OCI-LY7 (cell line): ENCODE measurements around the gene HIF1A. TPM values are rescaled to one million over a fixed set of nuclear protein-coding genes. Genes with fewer than 3 reads are reported as not detected.

Experiments
- BruUV-seq: library from RNA; stranded (reverse); fragments of 400-500 nt; replicated peaks from 2 replicates; lab custom pipeline; 2021; lab: Mats Ljungman, UMichigan
- CTCF ChIA-PET: fragments of 300-600 bp; sonication (Branson Sonifier 250); formaldehyde crosslinking; loops from one replicate; lab custom pipeline; 2022; ENCODE audit warnings: antibody characterized with exemption; ENCODE audit not compliant: unreplicated experiment; lab: Charles Lee
- POLR2A ChIA-PET: fragments of 300-600 bp; sonication (Branson Sonifier 250); formaldehyde crosslinking; loops from one replicate; lab custom pipeline; 2022; ENCODE audit warnings: antibody characterized with exemption; lab: Charles Lee
- DNase-seq: peaks from one replicate; pipeline ENCODE4 v3.0.0-alpha.2; 2015; ENCODE audit warnings: low spot score
- H2AFZ ChIP-seq: fragments of 200-600 bp; sonication (generic), shearing (Covaris generic); 2 replicates; pipeline ENCODE4 v1.6.1; 2014; ENCODE audit warnings: mild to moderate bottlenecking, antibody characterized with exemption, low read length, moderate library complexity
- H3K27ac ChIP-seq: fragments of 200-600 bp; sonication (generic); 2 replicates; pipeline ENCODE4 v1.5.1; 2014; ENCODE audit warnings: mixed run types, low read depth, mild to moderate bottlenecking, moderate library complexity, low read length, inconsistent platforms; ENCODE audit not compliant: poor library complexity, severe bottlenecking
- H3K36me3 ChIP-seq: fragments of 200-600 bp; sonication (generic); 2 replicates; pipeline ENCODE4 v1.6.1; 2014; ENCODE audit warnings: mild to moderate bottlenecking, antibody characterized with exemption, low read length, moderate library complexity, mixed read lengths; ENCODE audit not compliant: insufficient read depth
- H3K4me1 ChIP-seq: fragments of 200-600 bp; sonication (generic); 2 replicates; pipeline ENCODE4 v1.5.1; 2014; ENCODE audit warnings: mild to moderate bottlenecking, low read length; ENCODE audit not compliant: insufficient read depth, poor library complexity, severe bottlenecking
- H3K4me2 ChIP-seq: fragments of 200-600 bp; sonication (generic); 2 replicates; pipeline ENCODE4 v1.6.1; 2014; ENCODE audit warnings: mild to moderate bottlenecking, low read length
- H3K4me3 ChIP-seq: fragments of 200-600 bp; sonication (generic); 2 replicates; pipeline ENCODE4 v1.5.1; 2014; ENCODE audit warnings: mild to moderate bottlenecking, low read depth, low read length; ENCODE audit not compliant: poor library complexity, severe bottlenecking
- H3K79me2 ChIP-seq: fragments of 200-600 bp; sonication (generic); 2 replicates; pipeline ENCODE4 v1.6.1; 2016; ENCODE audit warnings: low read depth, mild to moderate bottlenecking, low read length, moderate library complexity, mixed read lengths; ENCODE audit not compliant: insufficient read depth
- H3K9me2 ChIP-seq: fragments of 200-600 bp; sonication (generic); 2 replicates; pipeline ENCODE4 v1.6.1; 2016; ENCODE audit warnings: mild to moderate bottlenecking, low read length, mixed read lengths; ENCODE audit not compliant: insufficient read depth
- H3K9me3 ChIP-seq: fragments of 200-600 bp; sonication (generic); 2 replicates; pipeline ENCODE4 v1.6.1; 2014; ENCODE audit warnings: mild to moderate bottlenecking, mixed run types, low read length, mixed read lengths
- H4K20me1 ChIP-seq: fragments of 200-600 bp; sonication (generic); 2 replicates; pipeline ENCODE4 v1.6.1; 2014; ENCODE audit warnings: mild to moderate bottlenecking, antibody characterized with exemption, low read length, moderate library complexity, mixed read lengths; ENCODE audit not compliant: insufficient read depth
- EZH2phosphoT487 ChIP-seq: fragments of 200-600 bp; sonication (generic); IDR thresholded peaks from 2 replicates; pipeline ENCODE4 v1.6.1; 2018; ENCODE audit warnings: low read depth, borderline replicate concordance, mild to moderate bottlenecking, mixed run types, antibody characterized with exemption, low read length, moderate library complexity, mixed read lengths
- intact Hi-C: fragments of 100-400 bp; cut with micrococcal nuclease; formaldehyde crosslinking; loops from one replicate; pipeline ENCODE4 v1.10.0; 2022; ENCODE audit not compliant: unreplicated experiment
- total RNA-seq, 2 experiments: library from RNA; depleted of rRNA in 1 of 2; stranded (reverse); fragments of >200 nt in 1 of 2; shearing (Covaris generic) in 1 of 2; gene quantifications; 2 replicates each; pipeline ENCODE4 v1.2.3, GENCODE V29; 2014 to 2022
- TF ChIP-seq, protein P1 (sequence below): fragments of 200-600 bp; sonication (generic); conservative IDR thresholded peaks from 2 replicates; pipeline ENCODE4 v1.5.1; 2014; ENCODE audit warnings: mild to moderate bottlenecking, antibody characterized with exemption, low read length, moderate library complexity, mixed read lengths

Gene HIF1A
- total RNA-seq, 2 experiments from 2014 or later, result 71.7 to 88.1 TPM

GRCh38 chr14:61726778-61727658, 31.7 kb downstream of the HIF1A start:
- BruUV-seq, result no TSS peak
- TF ChIP-seq EZH2phosphoT487, result no peak
- TF ChIP-seq, protein P1, sequence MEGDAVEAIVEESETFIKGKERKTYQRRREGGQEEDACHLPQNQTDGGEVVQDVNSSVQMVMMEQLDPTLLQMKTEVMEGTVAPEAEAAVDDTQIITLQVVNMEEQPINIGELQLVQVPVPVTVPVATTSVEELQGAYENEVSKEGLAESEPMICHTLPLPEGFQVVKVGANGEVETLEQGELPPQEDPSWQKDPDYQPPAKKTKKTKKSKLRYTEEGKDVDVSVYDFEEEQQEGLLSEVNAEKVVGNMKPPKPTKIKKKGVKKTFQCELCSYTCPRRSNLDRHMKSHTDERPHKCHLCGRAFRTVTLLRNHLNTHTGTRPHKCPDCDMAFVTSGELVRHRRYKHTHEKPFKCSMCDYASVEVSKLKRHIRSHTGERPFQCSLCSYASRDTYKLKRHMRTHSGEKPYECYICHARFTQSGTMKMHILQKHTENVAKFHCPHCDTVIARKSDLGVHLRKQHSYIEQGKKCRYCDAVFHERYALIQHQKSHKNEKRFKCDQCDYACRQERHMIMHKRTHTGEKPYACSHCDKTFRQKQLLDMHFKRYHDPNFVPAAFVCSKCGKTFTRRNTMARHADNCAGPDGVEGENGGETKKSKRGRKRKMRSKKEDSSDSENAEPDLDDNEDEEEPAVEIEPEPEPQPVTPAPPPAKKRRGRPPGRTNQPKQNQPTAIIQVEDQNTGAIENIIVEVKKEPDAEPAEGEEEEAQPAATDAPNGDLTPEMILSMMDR, result no peak
- no peak overlapping the region for H3K27ac ChIP-seq
- peaks cover 22% of the 10 kb centered on the region for H3K4me1 ChIP-seq
- H3K4me3 ChIP-seq, result no peak overlapping the region
- H3K9me2 ChIP-seq, result no peaks in the 10 kb centered on the region
- peaks cover 62% of the 10 kb centered on the region; the same call in 1 of the 2 replicates for H3K79me2 ChIP-seq
- ChIA-PET CTCF (no interaction called here), POLR2A (interaction anchor here (0.5 to 1.2 kb wide), 10 partner anchors 8 to 256 kb away, joined by 3 to 5 read pairs (median 3); no protein-coding TSS in a partner anchor)
- H2AFZ ChIP-seq, result no peak overlapping the region
- DNase-seq, result no peak
- no peaks in the 10 kb centered on the region for H4K20me1 ChIP-seq
- H3K9me3 ChIP-seq, result no peaks in the 10 kb centered on the region
- intact Hi-C loops, result no loop called here
- H3K4me2 ChIP-seq, result peak overlapping the region; percentile 20; the same call in 1 of the 2 replicates
- H3K36me3 ChIP-seq, result peaks cover 98% of the 10 kb centered on the region

DNA sequence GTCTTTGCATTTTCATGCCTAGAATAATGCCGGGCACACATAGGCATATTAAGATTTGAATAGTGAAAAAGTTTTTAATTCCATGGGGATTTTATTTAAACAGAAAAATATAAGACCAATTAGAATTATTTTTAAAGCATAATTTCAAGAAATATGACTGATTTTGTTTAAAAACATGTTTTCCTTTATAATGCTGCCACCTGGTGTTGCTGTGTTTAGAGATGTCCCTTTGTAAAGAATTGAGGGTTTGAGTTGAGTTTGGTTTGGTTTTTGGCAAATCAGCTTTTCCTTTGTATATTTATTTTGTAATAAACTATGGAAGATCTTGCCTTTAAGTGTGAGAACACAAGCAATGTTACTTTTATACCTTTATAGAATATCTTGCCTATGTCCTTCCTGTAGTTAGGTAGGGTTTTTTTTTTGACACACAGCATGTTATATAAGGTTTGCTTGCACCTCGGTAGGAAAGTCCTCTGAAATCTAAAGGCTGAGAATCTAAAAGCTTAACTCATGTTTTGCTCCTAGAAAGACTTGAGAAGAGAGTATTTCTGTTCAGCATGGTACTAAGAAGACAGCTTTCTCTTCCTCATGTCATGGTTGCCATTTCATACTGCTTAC, 35.6 kb downstream of the HIF1A start:
- Histone ChIP-seq H3K27ac (peak overlapping the region; percentile 21), H3K4me1 (peaks cover 22% of the 10 kb centered on the region), H3K36me3 (peaks cover 97% of the 10 kb centered on the region), H4K20me1 (no peaks in the 10 kb centered on the region), H3K79me2 (peaks cover 44% of the 10 kb centered on the region; the same call in 1 of the 2 replicates), H3K9me3 (no peaks in the 10 kb centered on the region), H3K4me2 (no peak overlapping the region), H3K4me3 (no peak overlapping the region), H2AFZ (no peak overlapping the region), H3K9me2 (no peaks in the 10 kb centered on the region)
- POLR2A ChIA-PET, result interaction anchor here (0.6 to 3.1 kb wide), 10 partner anchors 9 to 254 kb away, joined by 3 to 14 read pairs (median 4); no protein-coding TSS in a partner anchor
- DNase-seq, result peak; percentile 46
- TF ChIP-seq EZH2phosphoT487, result no peak
- TF ChIP-seq, protein P1, result peak; percentile 93
- intact Hi-C loops, result loop anchor here (1.0 to 5.0 kb wide), 4 partner anchors 106 to 269 kb away; no protein-coding TSS in a partner anchor
- CTCF ChIA-PET, result interaction anchor here (1.3 to 1.4 kb wide), 2 partner anchors 161 to 228 kb away, joined by 3 to 4 read pairs; no protein-coding TSS in a partner anchor
- no TSS peak for BruUV-seq
